HG03066 (cell line): ENCODE data around the gene SYCE3.

Experiments
- ATAC-seq: cut with Tn5 transposase; IDR thresholded peaks from one replicate; pipeline ENCODE4 v1.9.1; 2021; ENCODE audit warnings: low read depth; ENCODE audit not compliant: unreplicated experiment

The SYCE3 gene

DNA sequence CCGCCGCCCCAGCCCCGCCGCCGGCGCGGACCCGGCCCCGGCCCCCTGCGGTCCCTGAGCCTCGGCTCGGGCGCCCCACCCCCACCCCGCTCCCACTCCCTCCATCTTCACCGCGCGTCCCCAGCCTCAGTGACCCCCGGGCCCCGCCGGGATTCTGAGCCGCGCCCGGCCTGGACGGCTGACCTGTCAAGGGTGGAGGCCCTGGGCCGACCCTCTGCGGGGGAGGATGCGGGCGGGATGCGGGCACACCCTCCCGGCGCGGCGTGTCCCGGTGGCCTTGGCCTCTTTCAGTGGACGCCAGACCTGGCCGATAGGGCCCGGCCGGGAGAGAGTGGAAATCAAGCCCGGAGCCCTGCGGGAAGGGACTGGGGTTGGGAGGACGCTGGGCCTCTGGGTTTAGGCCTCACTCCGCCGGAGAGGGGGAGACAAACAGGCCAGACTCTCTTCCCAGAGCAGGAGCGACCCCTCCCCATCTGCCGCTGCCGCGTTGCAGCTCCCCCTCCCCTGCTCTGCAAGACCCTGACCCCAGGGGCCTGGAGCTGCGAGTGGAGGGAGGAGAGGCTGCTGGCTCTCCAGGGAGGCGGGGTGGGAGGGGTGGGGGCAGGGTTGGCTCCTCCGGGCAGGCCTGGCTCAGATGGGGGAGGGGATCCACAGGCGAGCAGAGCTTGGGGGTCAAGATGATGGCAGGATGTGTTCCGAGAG is 38.4 kb upstream of the SYCE3 start:
- no peak for ATAC-seq

DNA sequence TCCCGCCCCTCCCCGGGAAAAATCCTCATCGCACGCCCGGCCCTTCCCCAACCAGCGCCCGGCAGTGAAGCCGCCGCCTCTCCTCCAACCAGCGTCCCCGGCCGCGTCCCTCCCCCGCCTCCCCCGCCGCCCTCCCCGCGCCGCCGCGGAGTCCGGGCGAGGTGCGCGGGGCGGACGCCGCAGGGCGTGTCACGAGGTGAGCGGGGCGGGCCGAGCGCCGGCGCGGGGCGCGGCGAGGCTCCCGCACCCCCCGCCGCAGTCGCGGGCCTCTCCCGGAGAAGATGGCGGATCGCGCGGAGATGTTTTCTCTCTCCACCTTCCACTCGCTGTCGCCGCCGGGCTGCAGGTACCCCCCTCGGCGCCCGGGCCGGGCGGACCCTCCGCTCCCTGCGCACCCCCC is 37.8 kb upstream of the SYCE3 start, which contains the start of gene MAPK8IP2:
Gene MAPK8IP2, plus strand, starts transcription at position 256 of the 400 bp plus-strand sequence. Its CDS starts 26 bp downstream, at position 282.
- no peak for ATAC-seq

DNA sequence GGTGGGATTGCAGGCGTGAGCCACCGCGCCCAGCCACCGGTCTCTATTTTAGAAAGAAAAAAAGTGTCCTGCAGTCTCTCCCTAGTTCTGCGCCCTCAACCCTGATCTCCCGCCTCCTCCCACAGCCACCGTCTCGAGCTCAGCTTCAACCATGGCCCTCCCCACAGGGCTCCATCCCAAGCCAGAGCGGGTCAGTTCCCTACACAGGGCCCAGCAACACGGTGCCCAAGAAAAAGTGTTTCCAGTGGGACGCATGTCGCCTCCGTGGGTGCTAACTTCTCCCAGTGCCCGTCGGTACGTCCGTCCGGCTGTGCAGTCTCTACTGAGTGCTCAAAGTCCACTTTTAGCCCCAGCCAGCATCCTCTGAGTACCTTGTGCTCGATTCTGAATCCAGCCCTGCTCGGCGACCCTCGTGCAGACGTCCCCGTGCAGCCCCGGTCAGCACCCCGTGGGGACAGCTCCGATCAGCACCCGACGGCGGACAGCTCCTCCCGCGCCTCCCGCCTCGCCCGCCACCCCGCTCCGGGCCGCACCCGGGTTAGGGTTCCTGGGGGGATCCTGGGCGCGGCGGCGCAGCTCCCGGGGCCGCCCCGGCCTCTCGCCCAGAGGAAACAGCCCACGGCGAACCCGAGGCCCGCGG is 37.2 kb upstream of the SYCE3 start:
- no peak for ATAC-seq

DNA sequence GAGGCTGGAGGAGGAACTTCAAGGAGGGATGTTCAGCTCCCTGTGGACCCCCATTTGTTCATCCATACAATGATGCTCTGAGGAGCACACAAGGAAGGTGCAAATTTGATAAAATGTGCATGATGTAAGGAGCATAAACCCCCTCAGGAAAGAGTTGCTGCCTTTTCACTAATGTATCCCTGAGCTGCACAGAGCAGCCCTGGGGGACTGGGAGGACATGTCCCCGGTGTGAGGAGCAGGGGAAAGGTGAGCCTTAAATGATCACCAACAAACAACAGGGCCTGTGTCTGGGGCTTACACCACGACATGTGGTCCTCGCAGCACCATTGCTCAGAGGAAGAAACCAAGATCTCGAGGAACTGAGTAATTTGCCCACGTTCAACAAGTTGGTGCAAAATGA is 34.4 kb upstream of the SYCE3 start:
- no peak for ATAC-seq

DNA sequence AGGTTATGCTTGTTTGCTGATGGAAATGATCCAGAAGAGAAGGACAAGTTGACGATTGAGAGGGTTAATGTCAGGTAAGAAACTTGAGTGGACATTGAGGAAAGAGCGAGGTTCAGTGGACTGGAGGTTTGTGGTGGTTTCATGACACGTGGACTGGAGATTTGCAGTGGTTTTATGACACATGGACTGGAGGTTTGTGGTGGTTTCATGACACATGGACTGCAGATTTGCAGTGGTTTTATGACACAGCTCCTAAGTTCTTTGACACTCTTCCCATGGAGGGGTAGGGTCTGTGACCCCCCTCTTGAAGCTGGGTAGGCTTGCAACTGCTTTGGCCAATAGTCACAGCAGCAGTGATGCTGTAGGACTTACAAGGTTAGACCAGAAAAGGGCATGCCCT is 32.5 kb upstream of the SYCE3 start:
- no peak for ATAC-seq

DNA sequence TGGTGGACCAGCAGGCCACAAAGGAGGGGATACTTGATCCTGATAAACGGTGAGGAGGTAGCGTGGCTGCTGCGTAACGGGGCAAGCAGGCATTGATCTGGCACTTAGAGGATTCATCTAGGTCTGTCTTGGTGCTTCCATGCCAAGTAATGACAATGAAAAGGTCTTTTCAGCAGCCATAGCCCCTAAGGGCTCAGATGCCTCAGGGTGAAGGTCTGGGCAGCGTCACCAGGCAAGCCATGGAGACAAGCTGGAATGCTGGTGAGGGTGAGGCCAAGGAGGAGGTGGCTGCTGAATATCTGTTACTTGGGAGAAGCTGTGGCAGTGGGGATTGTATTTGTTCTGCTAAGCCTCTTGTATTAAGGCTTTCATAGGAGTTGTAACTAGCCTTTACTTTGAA is 24.7 kb upstream of the SYCE3 start:
- no peak for ATAC-seq

DNA sequence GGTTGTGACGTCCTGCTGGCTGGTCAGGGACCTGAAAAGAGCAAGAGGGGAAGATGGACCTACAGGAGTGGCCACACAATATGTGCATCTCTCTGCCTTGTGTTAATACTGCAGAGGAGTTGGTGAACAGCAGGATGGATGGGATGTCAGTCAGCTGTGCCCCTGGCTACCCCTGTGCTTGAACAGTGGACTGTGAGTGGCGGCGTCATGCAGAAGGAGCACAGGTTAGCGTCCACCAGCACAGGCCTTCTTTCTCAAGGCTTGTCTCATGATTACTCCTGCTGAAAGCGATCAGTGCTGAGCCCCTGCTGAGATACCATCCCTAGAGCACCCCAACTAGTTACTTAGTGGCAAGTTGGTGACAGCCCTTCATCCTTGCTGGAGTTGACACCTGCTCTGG is 23.7 kb upstream of the SYCE3 start:
- no peak for ATAC-seq

DNA sequence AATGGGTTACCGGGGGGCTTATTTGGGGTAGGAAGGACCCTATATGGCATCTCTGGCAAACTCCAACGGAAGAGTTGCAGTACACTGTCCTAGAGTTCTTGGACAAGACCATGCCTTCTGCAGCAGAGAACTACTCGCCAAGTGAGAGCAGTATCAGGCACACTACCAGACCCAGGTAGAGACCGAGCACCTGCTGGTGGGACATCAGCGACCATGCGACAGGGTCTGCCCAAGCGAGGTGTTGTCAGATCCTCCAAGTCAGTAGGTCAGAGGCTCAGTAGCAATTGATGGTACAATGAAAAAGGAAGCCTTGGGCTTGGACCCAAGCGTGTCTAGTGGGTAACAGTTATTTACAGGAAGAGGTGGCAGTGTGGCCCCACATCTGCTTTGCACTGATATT is 23.1 kb upstream of the SYCE3 start:
- no peak for ATAC-seq

DNA sequence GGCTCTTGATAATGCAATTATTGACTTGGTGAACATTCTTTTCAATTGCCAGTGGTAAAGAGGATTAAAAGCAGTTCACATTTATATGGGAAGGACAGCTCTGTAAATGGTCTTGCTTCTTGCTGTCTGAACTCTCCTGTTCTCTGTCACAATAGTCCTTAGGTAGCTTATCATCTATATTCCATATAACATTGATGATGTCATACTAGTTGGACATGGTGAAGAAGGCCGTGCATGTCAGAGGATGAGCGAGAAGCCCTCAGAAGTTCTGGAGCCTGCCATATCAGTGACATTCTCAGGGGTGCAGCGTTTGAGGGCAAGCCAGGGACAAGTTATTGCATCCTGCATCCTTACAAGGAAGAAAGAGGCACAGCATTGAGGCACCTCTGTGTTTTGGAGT is 22.5 kb upstream of the SYCE3 start:
- no peak for ATAC-seq

DNA sequence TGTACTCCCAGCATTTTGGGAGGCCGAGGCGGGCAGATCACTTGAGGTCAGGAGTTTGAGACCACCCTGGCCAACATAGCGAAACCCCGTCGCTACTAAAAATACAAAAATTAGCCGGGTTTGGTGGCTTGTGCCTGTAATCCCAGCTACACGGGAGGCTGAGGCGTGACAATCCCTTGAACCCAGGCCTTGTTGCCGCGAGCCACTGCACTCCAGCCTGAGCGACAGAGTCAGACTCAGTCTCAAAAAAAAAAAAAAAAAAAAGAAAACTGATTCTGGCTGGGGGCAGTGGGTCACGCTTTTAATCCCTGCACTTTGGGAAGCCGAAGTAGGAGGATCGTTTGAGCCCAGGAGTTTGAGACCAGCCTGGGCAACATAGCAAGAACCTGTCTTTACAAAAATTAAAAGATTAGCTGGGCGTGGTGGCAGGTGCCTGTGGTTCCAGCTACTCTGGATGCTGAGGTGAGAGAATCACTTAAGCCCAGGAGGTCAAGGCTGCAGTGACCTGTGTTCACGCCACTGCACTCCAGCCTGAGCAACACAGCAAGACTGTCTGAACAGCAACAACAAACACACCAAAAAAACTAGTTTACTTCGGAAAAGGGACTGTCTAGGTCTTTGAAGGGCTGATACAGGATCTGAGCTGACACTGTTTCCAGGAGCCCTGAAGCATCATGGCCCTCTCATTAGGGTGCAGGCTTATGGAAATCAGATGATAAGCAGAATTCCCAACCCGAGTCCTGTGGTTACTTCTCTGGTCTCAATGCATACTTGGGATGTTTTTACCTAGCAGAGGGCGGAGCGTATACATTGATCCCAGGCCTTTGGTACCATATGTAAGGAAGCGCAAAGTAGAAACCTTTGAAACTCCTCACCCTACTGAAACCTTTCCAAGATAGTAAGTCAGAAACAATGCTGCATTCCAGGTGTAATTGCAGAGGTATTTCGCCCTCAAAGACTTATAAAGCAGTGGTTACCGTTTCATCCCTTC is 21.7 kb upstream of the SYCE3 start:
- ATAC-seq, result no peak

DNA sequence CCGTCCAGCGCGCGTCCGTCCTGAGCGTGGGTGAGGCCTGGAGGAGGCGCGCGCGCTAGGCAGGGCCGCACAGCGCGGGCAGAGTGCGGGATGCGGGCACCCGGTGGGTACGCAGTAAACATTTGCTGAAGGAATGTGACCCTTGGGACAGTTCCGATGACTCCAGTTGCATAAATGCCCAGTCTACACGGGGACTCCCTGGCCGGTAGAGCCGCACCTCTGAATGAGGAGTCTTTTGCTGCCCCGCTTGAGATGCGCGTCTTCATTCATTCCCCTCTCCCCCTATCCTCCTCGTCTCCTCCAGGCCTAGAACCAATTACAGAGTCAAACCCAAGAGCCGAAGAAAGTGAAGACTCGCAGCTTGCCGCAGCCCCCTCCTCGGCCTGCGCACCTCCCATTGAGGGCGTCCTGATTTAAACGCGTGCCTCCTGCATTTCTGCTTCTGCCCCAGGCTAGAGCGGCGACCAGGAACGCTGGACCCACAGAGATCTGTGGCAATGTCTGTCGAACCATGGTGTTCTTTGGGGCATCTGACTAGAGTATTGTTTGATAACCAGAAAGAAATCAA is 20.7 kb upstream of the SYCE3 start:
- ATAC-seq, result peak; percentile 27

DNA sequence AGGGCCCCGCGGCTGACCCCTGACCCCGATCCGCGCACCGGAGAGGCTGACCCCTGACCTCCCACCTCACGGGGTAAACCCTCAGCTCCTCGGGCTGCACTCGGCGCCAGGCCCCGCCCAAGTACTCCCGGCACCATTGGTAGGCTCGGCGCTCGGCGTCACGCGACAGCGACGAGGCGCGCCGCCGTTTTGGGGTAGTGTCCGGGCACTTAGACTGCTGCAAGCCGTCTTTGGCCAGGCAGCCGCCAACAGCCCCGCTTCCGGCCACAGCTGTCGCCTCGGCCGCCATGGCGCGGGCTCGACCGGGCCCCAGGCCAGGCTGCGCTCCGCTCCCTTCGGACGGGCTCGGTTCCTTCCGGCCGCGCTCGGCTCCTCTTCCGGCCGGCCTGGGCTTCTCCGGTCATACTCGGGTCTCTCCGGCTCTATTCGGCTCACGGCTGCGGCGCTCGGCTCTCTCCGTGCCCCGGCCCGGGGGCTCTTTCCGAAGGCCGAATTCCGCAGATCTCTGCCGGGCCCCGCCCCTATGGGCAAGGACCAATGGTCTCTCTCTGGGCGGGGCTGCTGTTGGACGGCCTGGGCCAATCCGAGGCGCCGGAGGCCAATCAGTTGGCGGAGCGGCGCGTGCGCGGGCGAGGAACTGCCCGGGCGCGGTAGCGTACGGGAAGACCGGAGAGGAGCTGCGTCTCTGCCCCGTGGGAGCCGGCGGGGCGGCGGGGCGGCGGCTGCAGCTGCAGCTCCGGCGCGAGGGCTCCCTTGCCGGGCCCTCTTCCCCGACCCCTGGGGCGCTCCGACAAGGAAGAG is 20.0 kb upstream of the SYCE3 start, which contains the start of gene CHKB:
Gene CHKB, minus strand, starts transcription at position 357 of the 801 bp plus-strand sequence. Its CDS starts 68 bp downstream, at position 289.
- peak; percentile 86 for ATAC-seq

DNA sequence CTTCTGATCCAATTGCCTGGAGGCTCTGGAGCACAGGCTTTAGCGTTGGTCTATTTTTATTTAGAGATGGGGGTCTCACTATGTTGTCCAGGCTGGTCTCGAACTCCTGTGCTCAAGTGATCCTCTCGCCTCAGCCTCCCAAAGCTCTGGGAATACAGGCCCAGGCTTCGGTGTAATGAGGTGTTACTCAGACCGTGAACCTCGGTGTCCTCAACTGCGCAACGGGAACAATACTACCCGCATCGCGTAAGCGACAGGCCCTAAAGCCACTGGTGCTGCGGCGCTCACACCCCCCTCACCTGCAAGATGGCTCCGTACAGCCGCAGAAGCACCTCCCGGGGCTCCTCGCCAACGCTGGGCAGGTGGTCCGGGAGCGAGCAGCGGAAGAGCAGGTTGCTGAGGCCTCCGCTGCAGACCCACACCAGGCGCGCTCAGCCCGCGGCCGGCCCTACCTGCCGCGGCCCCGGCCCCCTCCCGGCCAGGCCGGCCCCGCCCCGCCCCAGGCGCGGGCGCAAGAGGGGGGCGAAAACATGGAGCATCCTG is 19.3 kb upstream of the SYCE3 start:
- no peak for ATAC-seq

DNA sequence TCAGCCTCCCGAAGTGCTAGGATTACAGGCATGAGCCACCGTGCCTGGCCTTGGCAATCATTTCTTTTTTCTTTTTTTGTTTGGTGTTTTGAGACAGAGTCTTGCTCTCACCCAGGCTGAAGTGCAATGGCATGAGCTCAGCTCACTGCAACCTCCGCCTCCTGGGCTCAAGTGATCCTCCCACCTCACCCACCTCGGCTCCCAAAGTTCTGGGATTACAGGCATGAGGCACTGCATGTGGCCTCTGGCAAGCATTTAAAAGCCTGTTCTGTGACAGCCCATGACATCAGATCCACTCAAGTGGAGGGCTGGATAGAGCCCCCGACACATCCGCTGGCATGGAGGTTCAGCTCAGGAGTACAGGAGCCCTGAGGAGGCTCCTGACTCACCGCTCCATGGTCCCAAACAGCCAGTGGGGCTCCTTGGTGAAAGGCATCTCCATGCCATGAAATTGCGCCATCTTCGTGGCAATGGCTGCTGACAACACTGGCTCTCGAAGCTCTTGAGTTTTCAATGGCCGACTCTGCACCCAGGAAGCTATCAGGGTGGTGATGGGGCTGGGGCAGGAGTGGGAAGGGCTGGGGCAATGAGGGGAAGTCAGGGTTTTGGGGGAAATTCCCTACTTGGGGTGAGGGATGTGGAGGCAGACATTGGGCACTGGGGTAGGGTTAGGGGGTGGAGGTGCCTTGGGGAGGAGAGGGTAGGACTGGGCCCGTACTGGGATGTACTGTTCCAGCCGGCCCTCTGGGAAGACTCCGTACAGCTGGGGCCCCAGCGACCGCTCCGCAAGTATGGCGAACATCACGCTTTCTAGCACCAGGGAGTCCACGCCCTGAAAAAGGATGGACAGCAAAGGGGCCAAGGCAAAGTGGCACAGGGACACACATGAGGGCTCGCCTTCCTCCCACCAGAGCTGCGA is 18.6 kb upstream of the SYCE3 start:
- ATAC-seq, result no peak

DNA sequence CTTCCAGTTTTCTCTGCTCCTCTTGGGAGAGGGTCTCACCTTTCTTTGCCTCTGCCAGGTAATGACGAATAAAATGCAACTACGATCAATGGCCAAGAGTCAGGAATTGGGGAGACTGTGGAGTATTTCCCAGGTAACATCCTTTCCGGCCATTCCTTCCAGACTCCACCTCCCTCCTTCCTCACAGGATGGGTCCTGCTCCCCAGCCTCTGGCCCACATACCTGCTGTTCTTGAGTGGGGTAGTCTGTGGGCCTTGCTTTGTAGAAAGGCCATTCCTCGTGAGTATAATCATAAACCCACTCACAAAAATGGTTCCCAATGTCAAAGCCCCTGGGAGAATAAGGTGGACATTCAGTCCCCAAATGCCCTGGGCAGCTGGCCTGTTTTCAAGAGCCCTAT is 17.0 kb upstream of the SYCE3 start:
- no peak for ATAC-seq

DNA sequence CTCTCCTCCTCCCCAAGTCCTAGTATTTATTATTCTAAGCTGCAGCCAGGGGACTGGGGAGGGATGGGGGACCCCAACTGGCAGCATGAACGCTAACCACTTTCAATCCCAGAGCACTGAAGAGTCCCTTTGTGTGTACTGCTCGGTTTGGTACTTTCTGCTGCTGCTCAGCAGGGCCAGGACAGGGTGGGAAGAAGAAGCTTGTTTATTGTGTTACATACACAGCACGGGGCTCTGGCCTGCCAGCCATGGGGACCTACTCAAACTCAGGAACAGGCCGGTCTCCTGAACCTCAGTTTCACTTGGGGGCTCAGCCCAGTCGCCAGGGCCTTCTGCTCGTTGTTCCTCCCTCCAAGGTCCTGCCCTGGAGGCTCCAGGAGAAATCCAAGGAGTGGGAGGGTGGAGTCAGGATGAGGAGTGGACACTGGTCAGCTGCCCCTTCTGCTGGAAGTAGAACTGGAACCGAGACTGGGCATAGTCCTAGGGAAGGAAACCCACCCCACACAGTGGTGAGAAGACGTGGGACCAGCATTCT is 16.1 kb upstream of the SYCE3 start:
- ATAC-seq, result no peak

DNA sequence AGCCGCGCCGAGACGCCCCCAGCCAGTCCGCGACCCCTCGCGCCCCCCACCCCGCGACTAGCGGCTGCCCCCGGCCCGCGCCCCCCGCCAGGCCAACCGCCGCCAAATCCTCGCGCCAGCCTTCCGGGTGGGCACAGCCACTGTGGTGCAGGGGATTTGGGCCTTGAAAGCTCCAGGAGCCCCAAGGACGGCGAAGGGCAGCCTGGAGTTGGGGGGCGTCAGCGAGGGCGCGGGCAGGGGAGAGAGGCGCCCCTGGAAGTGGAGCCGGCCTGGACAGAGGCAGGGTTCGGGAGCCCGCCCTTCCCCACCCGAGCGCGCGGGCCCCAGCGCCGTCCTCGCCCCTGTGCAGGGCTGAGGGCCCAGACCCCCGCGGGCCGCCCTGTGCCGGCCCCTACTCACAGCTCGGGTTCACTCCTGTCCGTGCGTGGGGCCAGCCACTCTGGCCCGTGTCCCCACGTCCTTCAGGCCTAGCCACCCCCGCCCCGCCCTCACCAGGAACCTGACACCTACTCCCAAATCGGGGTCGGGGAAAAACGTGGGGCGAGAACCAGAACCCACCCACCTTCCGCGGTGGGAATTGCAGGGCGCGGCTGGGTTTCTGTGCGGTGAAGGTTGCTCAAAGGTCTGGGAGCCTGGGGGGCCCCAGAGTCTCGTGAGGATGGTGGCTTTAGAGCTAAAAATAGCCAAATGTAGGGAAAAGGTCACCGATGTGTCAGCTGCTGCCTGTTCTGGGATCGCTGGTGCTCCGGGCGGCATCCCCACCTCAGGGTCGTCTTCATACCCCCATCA is 15.5 kb upstream of the SYCE3 start, which contains the start of gene CPT1B:
Gene CPT1B, minus strand, starts transcription at position 441 of the 789 bp plus-strand sequence. CDS start 512 bp downstream, outside the sequence.
- no peak for ATAC-seq

DNA sequence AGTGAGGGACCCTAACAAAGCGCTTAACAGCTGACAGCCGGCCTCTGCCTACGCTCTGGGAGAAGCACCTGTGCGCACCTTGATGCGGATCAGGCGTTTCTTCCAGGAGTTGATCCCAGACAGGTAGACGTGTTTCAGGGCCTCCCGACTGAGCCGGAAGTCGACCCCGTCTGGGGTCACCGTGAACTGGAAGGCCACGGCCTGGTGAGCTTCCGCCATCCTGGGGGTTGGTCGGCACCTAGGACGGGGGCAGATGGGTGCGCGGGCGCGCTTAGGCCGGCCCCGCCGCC is 14.9 kb upstream of the SYCE3 start:
- ATAC-seq, result no peak
